ENCODE measurements around the gene BRINP2.

The BRINP2 gene

DNA sequence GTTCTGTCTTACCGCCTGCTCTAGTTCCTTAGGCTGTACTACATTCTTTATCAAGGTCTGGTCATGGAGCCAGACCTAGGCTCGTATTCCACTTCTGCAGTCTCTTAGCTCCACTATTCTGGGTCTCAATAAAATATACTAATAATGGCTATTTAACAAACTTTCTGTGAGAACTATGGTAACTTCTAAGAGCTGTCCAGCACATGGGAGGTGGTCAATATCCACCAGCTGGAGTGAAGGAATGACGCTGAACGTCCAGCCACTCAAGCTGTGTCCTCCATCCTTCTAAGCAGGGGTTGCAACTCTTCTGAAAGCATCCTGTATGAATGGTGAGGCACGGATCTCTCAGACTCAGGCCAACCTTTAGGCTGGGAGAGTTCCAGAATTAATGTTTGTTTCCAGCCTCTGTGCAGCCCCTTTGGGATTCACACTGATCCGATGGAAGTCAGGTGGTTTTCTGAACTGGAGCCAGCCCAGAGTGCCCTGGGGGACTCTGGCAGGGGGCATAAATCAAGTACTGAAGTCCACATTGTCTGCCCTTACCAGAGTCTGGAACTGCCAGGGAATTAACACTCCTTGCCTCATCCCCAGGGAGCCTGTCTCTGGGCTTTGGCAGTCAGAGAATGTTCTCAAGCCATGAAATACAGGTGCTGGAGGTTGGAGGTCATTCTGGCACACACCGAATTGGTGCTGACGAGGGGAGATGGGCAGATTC lies 57.4 kb downstream of the BRINP2 start:
- DNase-seq: no peak

DNA sequence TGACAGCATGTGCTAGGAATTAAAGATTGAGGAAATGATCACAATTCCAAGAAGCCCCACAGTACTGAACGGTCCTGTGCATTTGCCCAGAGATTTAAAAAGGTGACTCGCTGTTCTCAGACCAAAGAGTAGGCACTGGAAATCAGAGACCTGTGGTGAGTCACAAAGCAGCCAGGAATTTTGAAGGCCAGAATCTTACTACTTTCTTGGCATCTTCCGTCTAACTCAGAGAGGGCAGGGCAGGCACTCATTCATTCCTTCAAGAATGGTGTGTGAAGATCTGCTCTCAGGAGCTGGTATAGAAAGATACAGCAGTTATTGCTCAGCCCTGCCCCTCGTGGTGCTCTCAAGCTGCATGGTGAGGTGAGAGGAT lies 57.9 kb downstream of the BRINP2 start:
- DNase-seq: no peak

DNA sequence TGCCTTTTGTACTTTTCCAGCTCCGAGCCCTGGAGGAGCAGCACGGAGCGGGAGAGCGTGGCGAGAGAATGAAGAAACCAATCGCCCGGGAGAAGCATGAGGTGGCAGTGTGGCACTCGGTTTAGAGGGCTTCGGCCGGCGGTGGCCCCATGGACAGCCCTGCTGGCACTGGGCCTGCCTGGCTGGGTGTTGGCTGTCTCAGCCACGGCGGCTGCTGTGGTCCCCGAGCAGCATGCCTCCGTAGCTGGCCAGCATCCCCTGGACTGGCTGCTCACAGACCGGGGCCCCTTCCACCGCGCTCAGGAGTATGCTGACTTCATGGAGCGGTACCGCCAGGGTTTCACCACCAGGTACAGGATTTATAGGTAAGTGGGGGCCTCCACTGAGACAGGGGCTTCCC lies 59.0 kb downstream of the BRINP2 start:
- DNase-seq: no peak

DNA sequence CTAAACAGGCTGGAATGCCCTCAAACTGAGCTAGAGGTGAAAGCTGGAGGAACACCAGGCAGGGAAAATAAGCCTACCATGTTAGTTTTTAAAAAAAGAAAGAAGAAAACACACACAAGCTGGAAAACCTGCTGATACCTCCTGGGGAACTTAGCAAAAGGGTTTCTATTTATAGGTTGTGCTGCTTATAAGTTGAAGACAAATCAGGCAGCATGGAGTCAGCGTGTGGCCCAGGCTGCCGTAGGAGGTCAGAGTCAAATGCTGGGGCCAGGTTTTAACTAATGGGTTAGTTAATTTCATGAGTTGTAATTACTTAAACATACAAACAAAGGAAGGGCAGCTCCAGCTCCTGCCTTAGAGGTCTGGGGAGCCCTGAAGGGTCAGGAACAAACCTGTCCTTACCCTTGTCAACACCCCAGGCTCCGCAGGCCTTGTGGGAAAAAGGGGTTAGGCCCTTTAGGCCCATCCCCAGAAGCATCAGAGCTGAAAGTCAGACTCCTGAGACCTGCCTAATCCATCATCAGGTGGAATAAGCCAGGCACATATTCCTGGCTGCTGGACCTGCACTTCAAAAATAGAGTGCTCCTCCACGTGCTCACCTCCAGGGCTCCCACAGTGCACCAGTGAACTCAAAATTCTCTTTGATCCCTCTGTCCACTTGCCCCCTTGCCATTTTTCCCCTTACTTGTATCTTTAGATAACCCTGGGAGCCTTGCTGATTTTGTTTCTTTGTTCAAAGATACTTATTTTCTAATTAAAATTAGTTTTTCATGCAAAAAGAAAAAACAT lies 59.7 kb downstream of the BRINP2 start:
- no peak for DNase-seq

DNA sequence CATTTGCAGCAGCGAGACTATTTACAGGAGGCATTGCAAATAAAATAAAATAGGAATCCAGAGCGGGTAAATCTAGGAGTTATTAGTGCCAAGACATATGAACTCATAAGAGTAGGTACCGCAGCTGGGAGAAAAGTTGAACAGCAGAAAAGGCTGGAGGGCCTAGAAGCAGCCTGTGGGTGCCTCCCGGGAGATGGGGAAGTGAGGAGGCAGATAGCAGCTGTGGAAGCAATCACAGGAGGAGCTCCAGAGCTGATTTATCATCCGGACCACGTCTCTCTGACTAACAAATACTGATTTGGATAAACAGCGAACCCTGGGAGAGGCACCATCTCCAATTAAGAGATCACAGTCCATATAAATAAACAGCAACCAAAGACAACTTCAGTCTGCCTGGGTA lies 64.6 kb downstream of the BRINP2 start:
- DNase-seq: no peak

DNA sequence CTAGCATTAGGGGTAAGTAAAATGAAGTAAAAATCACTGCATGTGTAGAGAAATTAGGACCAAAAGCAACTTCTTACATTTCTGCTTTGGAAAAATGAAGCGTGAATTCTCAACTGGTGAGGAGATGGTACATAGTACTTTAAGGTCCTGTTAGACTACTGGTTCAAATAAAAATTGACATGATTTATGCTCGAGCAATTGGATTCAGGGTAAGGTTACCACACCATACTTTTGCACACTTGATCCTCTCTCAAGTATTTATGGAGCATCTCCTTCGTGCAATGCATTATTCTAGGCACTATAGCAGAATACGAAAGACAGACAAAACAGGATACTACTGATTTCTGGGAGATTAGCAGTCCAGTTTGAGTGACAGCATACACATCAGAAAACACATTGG lies 66.2 kb downstream of the BRINP2 start:
- no peak for DNase-seq

DNA sequence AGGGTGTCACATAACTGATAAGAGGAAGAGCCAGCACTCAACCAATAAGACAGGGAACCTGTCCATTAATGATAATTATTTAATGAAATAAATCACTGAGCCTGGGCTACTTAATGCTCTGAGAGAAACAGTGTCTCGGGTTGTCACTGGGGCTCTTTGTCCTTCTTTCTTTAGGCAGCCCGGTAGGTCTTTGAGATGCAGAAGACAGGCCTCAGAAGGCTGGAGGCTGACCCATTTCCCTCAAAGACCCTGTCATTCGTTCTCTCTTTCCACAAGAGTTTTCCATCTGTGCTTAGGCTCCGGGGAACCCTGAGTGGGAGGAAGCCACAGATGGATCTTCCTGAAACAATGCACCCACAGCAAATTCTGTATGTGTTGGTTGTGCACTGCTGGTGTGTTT lies 68.2 kb downstream of the BRINP2 start:
- DNase-seq: no peak

DNA sequence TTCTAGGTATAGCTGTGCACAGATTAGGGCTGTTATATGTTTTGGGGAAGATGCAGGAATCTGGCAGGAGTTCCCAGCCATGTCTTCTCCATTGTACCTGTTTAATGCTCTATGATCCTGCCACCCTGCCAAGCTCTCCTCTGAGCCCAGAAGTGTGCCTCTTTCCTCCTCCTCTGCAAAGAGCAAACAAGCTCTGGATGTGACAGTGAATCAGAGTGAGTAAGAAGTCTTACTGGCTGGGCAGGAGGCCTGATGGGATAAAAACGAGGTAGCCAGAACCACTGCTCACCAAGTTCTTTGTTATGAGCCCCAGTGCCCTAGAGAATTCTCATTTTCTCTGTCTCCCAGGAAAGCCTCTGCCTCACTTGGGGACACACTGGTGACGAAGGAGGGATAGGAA lies 69.0 kb downstream of the BRINP2 start:
- DNase-seq: no peak

DNA sequence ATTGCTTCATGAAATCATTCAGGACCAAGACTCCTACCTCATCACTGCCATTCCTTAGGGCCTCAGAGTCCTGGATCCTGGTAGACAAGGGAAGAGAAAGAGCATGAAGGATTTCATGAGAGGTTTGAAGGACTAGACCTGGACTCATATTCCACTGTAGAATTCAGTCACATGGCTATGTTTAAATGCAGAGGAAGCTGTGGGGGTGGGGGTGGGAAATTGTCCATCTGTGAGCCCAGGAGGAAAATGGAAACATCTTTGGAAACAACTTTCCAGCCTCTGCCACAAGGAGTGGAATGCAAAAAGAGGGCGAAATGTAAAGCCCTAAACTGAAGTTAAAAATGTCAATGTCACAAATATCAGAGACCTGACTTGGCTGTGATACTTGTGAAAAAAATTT lies 73.0 kb downstream of the BRINP2 start:
- DNase-seq: no peak

DNA sequence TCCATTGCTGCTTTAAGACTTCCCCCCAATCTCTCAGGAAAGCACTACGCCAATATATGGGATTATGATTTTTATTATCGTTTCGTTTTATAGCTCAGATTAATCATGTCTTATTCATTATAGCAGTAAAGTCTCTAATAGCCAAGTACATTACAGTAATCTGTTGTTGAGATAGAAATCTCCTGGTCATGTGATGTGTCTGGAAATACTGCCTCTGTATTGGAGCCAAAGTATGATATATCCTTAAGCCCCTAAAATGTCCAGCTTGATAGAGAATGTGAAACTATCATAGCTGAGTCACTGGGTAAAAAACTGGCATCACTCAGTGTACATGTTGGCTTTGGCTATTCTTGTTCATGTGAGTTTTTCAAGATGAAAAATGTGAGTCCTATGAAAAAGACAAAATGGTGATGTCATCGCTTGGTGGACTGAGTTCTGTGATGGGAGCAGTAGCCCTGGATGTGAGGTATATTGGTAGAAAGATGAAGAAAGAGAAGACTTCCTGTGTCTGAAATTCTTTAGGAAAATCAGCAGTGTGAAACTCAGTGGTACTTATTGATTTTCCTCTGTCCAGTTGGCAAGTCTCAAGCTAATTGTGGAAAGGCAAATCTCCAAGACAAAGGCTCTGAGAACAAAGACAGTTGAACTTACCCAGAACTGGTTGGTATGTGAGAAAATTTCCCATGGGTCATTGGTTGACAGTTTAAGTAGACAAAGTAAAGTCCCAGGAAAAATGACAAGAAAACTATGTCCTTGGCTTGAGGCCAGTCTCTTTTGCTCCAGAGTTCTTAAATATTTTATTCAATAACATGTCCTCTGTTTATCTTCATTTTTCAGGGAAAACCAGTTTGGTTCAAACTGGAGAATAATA lies 76.2 kb downstream of the BRINP2 start:
- no peak for DNase-seq

DNA sequence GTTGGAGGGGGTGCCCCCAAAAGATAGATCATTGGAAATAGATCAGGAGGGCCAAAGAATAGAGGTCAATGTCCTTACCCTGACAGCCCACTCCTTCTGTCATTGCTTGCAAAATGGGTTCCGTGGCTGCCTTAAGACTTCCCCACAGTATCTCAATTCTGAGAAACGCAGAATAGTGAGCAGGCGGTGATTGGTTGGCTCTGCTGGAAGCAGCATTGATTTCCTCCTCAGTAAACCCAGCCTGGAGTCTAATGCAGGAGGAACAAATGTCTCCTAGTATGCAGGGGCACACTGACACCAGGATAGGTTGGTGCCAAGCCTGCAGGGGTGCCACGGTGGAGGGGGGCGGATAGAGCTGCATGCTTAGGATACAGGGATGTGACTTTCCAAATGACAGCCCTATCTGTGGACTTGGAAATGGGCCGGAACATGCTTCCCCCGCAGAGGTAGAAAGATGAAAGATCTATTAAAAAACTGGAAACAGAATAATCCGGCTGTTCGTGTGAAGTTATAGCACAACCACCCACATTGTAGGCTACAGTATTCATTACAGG lies 76.9 kb downstream of the BRINP2 start:
- DNase-seq: no peak

DNA sequence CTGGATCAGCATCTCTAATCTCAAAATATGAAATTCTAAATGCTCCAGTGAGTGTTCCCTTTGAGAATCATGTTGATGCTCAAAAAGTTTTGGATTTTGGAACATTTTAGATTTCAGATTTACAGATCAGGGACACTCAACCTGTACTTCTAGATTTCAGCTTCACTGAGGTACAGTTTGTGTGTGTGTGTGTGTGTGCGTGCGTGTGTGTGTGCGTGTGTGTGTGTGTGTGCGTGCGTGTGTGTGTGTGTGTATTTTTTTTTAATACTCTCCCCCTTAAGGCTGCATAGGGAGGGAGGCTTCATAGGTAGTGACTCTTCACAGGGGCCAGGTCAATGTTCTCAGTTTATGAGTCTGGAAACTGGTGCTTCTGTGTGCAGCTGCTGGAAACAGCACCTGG lies 77.5 kb downstream of the BRINP2 start:
- no peak for DNase-seq

DNA sequence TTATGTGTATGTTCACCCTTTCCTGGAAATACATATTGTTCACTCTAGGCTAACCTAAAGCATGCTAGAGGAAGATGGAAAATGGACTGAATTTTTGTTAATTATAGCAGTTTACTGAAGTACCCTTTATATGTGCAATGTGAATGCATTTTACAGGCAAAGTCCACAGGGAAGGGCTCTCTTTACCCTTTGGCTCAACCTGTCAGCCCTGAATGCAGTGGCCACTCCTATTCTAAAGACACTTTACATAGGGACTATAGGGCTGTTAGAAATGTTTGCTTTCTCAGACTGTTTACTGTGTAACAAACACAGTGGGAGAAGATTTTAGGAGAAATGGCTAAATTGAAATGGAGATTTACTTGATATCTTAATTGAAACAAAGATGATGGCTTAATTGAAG lies 78.5 kb downstream of the BRINP2 start:
- DNase-seq: no peak

DNA sequence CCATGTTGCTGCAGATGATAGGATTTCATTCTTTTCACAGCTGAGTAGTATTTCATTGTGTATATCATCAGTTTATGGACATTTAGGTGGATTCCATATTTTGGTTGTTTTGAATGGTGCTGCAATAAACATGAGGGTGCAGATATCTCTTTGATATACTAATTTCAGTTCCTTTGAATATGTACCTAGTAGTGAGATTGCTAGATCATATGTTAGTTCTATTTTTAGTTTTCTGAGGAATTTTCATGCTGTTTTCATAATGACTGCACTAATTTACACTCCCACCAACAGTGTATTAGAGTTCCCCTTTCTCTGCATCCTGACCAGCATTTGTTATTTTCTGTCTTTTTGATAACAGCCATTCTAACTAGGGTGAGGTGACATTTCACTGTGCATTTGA lies 82.1 kb downstream of the BRINP2 start:
- no peak for DNase-seq

DNA sequence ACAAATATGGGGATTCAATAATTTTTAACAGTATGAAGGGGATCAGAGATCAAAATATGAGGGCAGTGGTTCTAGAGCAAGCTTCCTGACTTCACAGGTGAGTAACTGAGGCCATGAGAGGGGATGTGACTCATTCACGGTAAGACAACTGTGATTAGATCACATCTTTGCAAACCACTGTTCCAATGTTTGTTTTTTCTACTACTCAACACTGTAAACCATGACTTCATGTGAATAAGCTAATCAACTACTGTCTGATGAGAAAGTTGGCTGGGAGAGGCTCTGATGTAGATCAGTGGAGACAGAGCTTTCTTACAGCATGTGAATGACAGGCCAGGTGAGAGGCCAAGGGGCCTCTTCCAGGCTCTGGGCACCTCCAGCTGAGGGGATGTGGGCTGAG lies 84.7 kb downstream of the BRINP2 start:
- no peak for DNase-seq

DNA sequence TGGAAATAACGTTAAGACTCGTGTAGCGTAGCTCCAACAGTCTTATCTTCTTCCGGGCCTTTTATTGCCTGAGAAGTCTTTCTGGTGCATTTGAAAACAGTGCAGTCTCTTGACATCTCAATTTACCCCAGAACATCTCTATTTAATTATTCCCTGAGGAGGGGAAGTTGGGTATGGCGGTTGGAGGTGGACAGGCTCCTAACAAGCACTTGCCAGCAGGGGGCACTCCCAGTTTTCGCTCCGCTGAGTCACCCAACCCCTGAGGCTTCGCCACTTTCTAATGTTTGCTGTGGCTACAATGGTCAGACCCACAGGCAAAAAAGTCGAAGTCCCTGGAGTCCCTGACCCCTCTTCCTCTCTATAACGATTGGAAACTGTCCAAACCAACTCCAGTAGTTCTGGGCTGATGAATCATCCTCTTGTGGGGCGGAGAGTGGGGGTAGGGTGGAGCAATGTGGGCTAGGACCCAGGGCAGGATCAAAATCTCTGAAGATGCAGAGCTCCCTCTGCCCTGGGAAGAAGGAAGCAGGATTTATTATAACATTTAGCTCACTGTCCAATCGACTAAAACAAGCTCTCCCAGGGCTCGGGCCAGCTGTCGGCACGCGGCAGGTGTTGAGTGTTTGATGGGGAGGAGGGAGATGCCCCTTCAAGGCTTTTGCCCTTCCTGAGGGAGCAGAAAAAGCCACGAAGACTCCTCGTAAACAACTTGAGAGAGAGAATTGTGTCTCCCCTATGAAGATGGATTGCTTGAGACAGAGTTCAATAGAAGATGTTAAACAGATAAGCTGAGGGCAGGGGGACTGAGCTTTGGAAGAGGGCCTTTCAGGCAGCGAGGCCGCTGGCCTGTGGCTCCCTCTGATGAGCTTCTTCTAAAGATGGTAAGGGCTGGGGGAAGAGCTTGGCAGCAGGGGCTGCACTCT lies 85.7 kb downstream of the BRINP2 start:
- DNase-seq: no peak

DNA sequence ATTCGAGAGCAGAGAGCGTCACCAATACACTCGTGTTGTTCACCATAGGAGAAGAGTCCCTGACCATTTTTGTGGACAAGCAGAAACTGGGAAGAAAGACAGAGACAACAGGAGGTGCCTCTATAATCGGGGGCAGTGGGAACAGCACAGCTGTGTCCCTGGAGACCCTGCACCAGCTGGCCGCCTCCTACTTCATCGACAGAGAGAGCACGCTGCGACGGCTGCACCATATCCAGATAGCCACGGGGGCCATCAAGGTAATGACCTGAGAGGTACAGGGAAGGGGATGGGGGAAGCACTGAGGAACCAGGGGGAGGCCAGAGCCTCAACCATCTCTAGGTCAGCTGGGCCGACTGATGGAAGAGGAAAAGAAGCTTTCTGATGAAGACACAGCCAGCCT lies 86.4 kb downstream of the BRINP2 start:
- DNase-seq: no peak

DNA sequence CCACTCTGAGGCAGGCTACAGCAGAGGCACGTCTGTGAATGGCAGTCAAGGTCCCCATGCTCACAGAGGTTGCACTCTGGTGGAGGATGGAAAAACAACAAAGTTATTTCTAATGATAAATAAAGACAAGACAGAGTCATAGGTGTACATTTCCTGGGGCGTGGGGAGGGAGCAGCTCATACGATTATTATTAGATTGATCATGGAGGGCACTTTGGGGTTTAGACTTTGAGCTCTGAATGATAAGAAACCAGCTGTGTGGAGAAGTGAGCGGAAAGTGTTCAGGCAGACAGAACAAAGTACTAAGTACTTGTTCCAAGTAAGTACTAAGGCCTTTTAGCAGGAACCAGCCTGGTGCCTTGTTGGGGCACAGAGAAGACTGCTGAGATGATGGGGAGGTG lies 86.8 kb downstream of the BRINP2 start:
- no peak for DNase-seq

DNA sequence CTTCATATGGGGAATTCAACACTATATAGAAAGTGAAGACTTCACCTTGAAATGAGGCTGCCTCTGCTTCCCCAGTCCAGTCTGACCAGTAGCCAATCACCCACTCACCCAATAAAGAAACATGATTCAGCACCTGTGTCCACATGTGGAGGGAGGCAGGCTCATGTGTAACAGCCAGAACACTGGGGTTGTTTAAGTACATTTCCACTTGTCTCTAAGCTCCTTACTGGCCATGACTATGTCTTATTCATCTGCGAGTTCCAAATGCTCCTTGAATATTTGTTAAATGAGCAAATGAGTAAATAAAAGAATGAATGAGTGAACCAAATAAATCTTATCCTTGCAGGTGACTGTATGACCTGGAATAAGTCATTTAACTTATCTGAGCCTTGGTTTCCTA lies 100.1 kb downstream of the BRINP2 start:
- DNase-seq: no peak

DNA sequence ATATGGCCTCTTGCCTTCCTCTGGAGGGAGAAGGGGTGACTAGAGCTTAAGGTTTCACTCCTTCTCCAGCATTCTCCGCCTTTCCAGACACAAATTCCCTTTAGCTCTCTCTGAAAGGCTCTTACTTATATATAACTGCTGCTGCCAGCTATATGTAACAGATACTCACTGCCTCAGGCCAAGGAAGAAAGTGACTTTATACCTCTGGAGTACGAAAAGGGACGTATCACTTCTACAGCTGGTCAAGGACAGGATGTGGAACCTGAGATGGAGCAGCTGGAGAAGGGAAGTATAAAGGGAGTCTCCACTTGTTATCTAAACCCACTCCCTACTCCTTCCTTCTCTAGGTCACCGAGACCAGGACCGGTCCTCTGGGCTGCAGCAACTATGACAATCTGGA lies 102.4 kb downstream of the BRINP2 start:
- DNase-seq: no peak

DNA sequence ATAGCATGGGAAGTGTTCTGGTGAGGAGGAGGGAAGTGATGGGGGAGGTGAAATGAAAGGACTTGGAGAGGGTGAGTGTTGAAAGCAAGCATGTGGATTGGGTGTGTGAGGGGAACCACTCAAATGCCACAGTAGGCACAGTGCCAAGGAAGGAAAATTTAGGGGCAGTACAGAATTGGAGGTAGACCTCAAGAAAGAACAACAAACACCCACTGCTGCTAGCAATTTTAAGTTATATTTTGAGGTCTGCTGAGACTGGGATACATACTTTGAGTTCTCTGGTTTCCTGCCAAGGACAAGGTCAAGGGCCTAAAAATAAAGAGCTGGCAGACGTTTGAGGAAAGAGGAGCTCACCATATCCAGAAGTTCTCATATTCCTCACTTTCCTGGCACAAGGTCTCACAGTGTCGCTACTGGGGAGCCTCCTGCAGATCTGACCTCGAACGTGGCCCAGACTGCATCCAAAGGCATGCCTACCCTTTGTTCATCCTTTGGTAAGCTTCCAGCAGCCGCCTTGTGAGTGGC lies 104.0 kb downstream of the BRINP2 start:
- DNase-seq: no peak

DNA sequence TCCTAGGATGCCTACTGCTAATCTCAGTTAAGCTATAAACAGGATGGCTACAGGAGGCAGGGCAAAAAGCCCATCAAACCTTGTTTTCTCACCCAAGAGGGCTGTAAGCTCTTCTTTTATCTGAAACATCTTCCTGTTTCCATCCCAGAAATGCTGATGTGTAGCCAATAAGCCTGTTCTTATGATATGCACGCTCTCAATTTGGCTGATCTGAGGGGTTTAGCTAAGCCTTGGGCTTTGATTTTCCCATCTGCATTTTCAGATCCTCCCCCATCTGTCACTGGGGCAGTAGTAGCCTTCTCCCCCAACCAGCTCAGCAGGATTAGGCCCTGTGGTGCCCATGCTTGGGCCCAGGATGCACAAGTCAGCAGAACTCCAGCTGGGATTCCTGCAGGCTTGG lies 105.0 kb downstream of the BRINP2 start:
- no peak for DNase-seq

All from stimulated activated CD4-positive, alpha-beta T cell treated with anti-CD3 and anti-CD28 coated beads, Interleukin-4, amount 100 ng/mL, for 24 hours (primary cell).